Gastrocnemius medialis (tissue), 4 donors: ENCODE data around the gene EIF2AK3. TPM values are rescaled to one million over a fixed set of nuclear protein-coding genes. Genes with fewer than 3 reads are reported as not detected.

ENCODE experiments used
- ATAC-seq, 2 donors: fragments of 150-250 bp; one replicate each; pipeline ENCODE4 v1.9.1; 2016
- DNase-seq, 2 donors: peaks; one replicate each; pipeline ENCODE4 v3.0.0-alpha.2; 2019
- H3K27ac ChIP-seq, 4 donors: fragments of 200-600 bp; sonication (generic); 1 replicate in 1 of 4; 2 replicates in 3 of 4; pipeline ENCODE4 v1.5.1; 2016 to 2018; ENCODE audit warnings: mild to moderate bottlenecking in 2 of 4, moderate library complexity in 1 of 4
- H3K27me3 ChIP-seq, 3 donors: fragments of 200-600 bp; sonication (generic) in 2 of 3; 1 replicate in 1 of 3; 2 replicates in 2 of 3; pipeline versions ENCODE4 v1.5.1 to v1.6.0; 2016 to 2019; ENCODE audit warnings: mild to moderate bottlenecking in 1 of 3, moderate library complexity in 1 of 3
- H3K36me3 ChIP-seq, 2 donors: fragments of 200-600 bp; sonication (generic) in 1 of 2; one replicate each; pipeline ENCODE4 v1.5.1; 2017 to 2018
- H3K4me1 ChIP-seq, 2 donors: fragments of 200-600 bp; sonication (generic) in 1 of 2; one replicate each; pipeline ENCODE4 v1.5.1; 2016 to 2017; ENCODE audit warnings: mild to moderate bottlenecking in 2 of 2
- H3K4me3 ChIP-seq, 4 donors: fragments of 200-600 bp; sonication (generic) in 3 of 4; 1 replicate in 1 of 4; 2 replicates in 3 of 4; pipeline ENCODE4 v1.5.1; 2016 to 2019; ENCODE audit warnings: mild to moderate bottlenecking in 2 of 4
- H3K9me3 ChIP-seq, 3 donors: fragments of 200-600 bp; sonication (generic) in 2 of 3; 1 replicate in 1 of 3; 2 replicates in 2 of 3; pipeline ENCODE4 v1.5.1; 2016 to 2019
- POLR2A ChIP-seq, 2 donors: fragments of 450-650 bp; IDR thresholded peaks; one replicate each; pipeline ENCODE4 v1.6.1; 2017; ENCODE audit warnings: antibody characterized with exemption in 2 of 2, mild to moderate bottlenecking in 2 of 2, moderate library complexity in 2 of 2
- in situ Hi-C, 4 donors: fragments of 200-750 bp; cut with MboI; loops; one replicate each; pipeline versions ENCODE4 v1.15.0 to v1.8.0; 2017; ENCODE audit warnings: low sequenced_read_pairs in 4 of 4
- intact Hi-C: fragments of 100-400 bp; cut with DNase I; formaldehyde crosslinking; loops from one replicate; pipeline ENCODE4 v1.15.1; 2023; ENCODE audit warnings: low total_unique reads
- total RNA-seq, 4 donors: library from RNA; depleted of rRNA; stranded (reverse); fragments of >200 nt; gene quantifications; one replicate each; pipeline versions ENCODE4 v1.1.0 to v1.2.3, GENCODE V29; 2016
- TF ChIP-seq, protein P1 (sequence below), 5 experiments: fragments of 450-650 bp in 3 of 5; fragments of 200-600 bp in 2 of 5; sonication (generic) in 2 of 5; IDR thresholded peaks in 4 of 5; conservative IDR thresholded peaks in 1 of 5; 1 replicate in 4 of 5; 2 replicates in 1 of 5; pipeline ENCODE4 v1.5.1; 2016 to 2019; ENCODE audit warnings: antibody characterized with exemption in 5 of 5, mild to moderate bottlenecking in 3 of 5, moderate library complexity in 3 of 5

Gene EIF2AK3
- total RNA-seq = 10 to 100 TPM in 2 of 4 donors, 1 to 10 TPM in 2; 5.9 to 20.1 (median 9.8) TPM

DNA sequence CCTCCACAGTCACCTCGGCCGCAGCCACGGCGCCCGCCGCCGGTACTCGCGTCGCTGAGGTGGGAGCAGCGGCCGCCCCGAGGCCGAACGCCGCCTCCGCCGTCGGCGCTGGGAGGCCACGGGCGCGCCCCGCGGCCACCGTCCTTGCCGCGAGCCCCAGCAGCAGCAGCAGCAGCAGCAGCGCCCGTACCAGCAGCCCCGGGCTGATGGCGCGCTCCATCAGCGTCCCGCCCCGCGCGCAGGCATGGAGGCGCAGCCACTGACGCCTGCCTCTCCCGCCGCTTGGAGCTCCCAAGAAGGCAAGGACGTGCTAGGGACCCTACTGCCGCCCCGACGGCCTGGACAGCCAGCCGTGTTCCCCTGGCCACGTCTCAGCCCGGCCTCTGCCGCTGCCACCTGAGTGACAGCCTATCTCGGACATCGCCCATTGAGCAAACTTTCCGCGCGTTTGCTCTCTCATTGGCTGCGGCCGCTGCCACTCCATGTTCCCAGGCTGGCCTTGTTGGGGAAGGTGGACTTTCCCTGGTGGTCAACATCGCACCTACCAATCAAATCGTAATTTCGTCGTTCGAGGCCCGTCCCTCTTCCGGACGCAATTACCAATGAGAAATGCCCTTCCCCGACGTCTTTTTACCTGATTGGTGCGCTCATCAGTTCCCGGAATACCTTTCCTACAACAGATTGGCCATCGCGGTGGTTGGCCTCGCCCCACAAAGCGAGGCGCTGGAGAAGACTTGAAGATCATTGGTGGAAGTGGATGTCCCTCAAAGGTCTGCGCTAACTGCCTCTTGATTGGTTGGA lies at the start of gene EIF2AK3:
Gene EIF2AK3 (minus strand): TSS at position 410 of the 801 bp plus-strand sequence. CDS start 190 bp downstream, at position 220.
- Histone ChIP-seq H3K27me3 (no peaks in the 10 kb centered on the region), H3K27ac (peak within 1 kb of the TSS; percentile 93 to 98 (median 95)), H3K4me3 (peak within 1 kb of the TSS; percentile 71 to 96 (median 80)), H3K4me1 (peaks cover 21 to 39% of the 10 kb centered on the region in 2 donors), H3K9me3 (no peaks in the 10 kb centered on the region), H3K36me3 (no peaks in the 10 kb centered on the region)
- ATAC-seq = peak; percentile 91 to 93
- TF ChIP-seq POLR2A (IDR thresholded peaks at IDR 0.05) = peak; percentile 98
- TF ChIP-seq, protein P1, sequence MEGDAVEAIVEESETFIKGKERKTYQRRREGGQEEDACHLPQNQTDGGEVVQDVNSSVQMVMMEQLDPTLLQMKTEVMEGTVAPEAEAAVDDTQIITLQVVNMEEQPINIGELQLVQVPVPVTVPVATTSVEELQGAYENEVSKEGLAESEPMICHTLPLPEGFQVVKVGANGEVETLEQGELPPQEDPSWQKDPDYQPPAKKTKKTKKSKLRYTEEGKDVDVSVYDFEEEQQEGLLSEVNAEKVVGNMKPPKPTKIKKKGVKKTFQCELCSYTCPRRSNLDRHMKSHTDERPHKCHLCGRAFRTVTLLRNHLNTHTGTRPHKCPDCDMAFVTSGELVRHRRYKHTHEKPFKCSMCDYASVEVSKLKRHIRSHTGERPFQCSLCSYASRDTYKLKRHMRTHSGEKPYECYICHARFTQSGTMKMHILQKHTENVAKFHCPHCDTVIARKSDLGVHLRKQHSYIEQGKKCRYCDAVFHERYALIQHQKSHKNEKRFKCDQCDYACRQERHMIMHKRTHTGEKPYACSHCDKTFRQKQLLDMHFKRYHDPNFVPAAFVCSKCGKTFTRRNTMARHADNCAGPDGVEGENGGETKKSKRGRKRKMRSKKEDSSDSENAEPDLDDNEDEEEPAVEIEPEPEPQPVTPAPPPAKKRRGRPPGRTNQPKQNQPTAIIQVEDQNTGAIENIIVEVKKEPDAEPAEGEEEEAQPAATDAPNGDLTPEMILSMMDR (IDR thresholded peaks at IDR 0.05 in 4 of 5, conservative IDR thresholded peaks at IDR 0.05 in 1 of 5) = peak; percentile 2 to 33 (median 22)
- in situ Hi-C loops = loop anchor here in 2 of 4 donors (5.0 kb wide), 2 partner anchors 40 to 45 kb away; no protein-coding TSS in a partner anchor
- intact Hi-C loops = loop anchor here (1.0 to 5.0 kb wide), 4 partner anchors 27 to 64 kb away; partner anchors contain the start of gene RPIA
- peak; percentile 99 for DNase-seq

DNA sequence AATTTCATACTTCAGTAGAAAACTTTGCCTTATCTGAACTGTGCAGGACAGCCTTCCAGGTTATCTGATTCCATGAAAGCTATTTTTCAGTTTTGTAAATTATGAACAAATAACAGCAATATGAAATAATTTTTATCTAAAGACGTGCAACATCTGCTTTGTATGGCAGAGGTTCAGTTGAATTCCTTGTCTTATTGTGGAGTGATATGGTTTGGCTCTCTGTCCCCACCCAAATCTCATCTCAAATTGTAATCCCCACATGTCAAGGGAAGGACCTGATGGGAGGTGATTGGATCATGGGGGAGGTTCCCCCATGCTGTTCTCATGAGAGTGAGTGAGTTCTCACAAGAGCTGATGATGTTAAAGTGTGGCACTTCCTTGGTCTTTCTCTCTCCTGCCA lies 46.1 kb upstream of the EIF2AK3 start:
- H3K27me3 ChIP-seq = no peaks in the 10 kb centered on the region
- no peak overlapping the region for H3K4me3 ChIP-seq
- TF ChIP-seq, protein P1 (IDR thresholded peaks at IDR 0.05 in 4 of 5, conservative IDR thresholded peaks at IDR 0.05 in 1 of 5) = no peak
- TF ChIP-seq POLR2A (IDR thresholded peaks at IDR 0.05) = no peak
- ATAC-seq = no peak
- no peaks in the 10 kb centered on the region for H3K9me3 ChIP-seq
- in situ Hi-C loops = loop anchor here in 2 of 4 donors (5.0 to 25.0 kb wide), 3 partner anchors 46 to 611 kb away; partner anchors contain the start of genes EIF2AK3 (in 1 of the 2), KRCC1 (in 1 of the 2) and SMYD1 (in 1 of the 2)
- H3K4me1 ChIP-seq = peaks cover 4 to 6% of the 10 kb centered on the region in 2 donors
- DNase-seq = no peak
- H3K36me3 ChIP-seq = no peaks in the 10 kb centered on the region
- intact Hi-C loops = no loop called here
- no peak overlapping the region for H3K27ac ChIP-seq

DNA sequence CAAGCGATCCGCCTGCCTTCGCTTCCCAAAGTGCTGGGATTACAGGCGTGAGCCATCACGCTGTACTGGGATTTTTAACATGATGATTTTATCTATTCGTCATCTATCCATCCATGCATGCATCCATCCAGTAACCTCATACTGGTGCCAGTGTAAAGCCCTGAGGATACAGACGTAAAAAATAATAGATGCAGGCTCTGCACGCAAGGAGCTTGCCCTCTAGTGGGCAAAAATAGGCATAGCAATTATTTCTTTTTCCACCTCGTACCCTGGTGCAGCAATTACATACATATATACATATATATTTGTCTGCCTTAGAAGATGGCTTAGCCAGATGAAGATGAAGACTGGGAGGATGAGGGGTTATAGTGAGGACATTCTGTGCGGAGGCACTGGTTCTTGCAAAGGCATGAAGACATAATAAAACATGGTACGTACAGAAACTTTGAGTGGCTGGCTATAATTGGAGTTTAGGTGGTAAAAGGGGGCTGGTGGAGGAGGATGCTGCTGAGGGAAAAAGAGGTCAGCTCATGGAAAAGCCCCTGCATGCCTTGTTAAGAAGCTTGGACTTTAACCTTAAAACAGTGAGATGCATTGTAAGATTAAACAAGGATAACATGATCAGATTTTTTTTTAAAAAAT lies 44.6 kb upstream of the EIF2AK3 start:
- Histone ChIP-seq H3K9me3 (no peaks in the 10 kb centered on the region), H3K4me1 (peaks cover 4 to 6% of the 10 kb centered on the region in 2 donors), H3K27me3 (no peaks in the 10 kb centered on the region), H3K27ac (no peak overlapping the region), H3K36me3 (no peaks in the 10 kb centered on the region), H3K4me3 (no peak overlapping the region)
- peak; percentile 50 to 63 for ATAC-seq
- no peak for DNase-seq
- intact Hi-C loops = no loop called here
- in situ Hi-C loops = loop anchor here in 2 of 4 donors (5.0 to 25.0 kb wide), 3 partner anchors 45 to 610 kb away; partner anchors contain the start of genes EIF2AK3 (in 1 of the 2), KRCC1 (in 1 of the 2) and SMYD1 (in 1 of the 2)
- TF ChIP-seq, protein P1 (IDR thresholded peaks at IDR 0.05 in 4 of 5, conservative IDR thresholded peaks at IDR 0.05 in 1 of 5) = peak; percentile 73 to 91 (median 82)
- TF ChIP-seq POLR2A (IDR thresholded peaks at IDR 0.05) = no peak

DNA sequence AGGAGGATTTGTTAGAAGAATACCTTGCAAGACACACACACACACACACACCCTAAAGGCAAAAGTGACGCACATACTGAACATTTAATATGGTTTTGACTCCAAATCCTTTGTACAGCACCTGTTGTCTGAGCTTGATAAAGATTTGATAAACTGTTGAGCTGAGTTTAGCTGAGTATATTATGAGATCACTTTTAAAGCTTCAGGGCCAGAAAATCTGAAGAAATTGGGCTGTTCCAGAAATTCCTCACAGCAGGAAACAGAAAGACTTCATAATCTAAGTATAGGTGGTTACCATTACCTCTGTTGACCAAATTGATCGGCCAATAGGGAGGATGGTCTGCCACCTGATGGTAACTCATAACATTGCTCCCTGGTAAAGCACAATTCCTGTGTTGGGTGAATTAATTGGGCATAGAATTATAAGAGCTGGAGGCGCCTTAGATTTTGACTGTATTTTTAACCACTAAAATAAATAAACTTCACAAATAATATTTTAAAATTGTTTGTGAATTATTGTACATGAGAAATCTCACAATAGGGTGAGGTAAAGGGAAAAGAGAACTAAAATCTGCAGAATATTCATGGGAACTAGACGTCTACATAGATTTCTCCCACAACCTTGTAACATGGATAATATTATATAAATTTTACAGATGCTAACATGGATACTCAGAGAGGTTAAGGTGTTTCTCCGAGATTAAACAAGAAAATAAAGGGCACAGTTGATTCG lies 42.4 kb upstream of the EIF2AK3 start:
- ATAC-seq = peak; percentile 83 to 93

More for the DNA sequence above, 42.4 kb upstream of the EIF2AK3 start:
- Histone ChIP-seq H3K36me3 (no peaks in the 10 kb centered on the region), H3K9me3 (no peaks in the 10 kb centered on the region), H3K27ac (peak overlapping the region in 1 of 4 donors; percentile 39), H3K4me1 (peaks cover 4 to 6% of the 10 kb centered on the region in 2 donors), H3K4me3 (no peak overlapping the region), H3K27me3 (no peaks in the 10 kb centered on the region)
- intact Hi-C loops = loop anchor here (1.0 to 10.0 kb wide), 3 partner anchors 43 to 495 kb away; partner anchors contain the start of genes EIF2AK3 and THNSL2
- TF ChIP-seq POLR2A (IDR thresholded peaks at IDR 0.05) = no peak
- TF ChIP-seq, protein P1 (IDR thresholded peaks at IDR 0.05 in 4 of 5, conservative IDR thresholded peaks at IDR 0.05 in 1 of 5) = peak; percentile 64 to 79 (median 72)
- in situ Hi-C loops = loop anchor here (5.0 to 25.0 kb wide), 3 partner anchors 42 to 607 kb away; partner anchors contain the start of genes EIF2AK3 (in 2 of the 4), KRCC1 (in 1 of the 4) and SMYD1 (in 1 of the 4)
- no peak for DNase-seq
